ENCODE data around the gene CARD9. TPM values are rescaled to one million over a fixed set of nuclear protein-coding genes. Genes with fewer than 3 reads are reported as not detected.

CARD9 gene
- total and polyA plus RNA-seq, 11 donors, result 0.30 to 7.1 (median 0.77) TPM

DNA sequence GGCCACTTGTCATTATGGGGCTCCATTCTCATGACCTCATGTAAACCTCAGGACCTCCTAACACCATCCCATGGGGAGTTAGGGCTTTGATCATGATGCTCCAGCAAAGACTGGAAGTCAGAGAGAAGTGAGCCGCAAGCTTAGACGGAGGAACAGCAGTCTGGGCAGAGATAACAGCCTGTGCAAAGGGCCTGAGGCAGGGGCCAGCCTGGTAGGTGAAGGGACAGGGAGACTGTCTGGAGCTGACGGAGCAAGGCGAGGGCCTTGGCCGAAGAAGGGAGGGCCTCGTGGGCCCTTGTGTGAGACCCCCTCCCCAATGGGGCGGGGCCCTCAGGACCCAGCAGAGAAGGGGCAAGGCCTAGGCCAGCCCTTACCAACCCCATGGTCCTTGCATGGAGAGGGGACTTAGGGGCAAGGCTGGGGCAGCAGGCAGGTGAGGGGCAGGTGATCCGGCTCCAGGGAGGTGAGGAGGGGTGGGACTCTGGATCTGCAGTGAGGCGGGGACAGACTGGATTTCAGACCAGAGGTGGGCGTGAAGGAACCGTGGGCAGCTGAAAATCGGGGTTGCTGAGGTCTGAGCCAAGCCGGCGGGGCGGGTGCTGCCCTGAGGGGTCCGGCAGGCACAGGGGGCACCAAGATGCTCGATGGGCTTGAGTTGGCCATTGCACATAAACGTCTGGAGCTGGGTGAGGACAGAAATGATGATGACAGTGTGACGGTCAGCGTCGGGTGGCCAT, 28.8 kb downstream of the CARD9 start:
- WGBS, 4 donors, result 76 to 81% (median 79%) methylated on average over 19 to 21 of the region's 21 CpGs
- DNase-seq, result no peak
- Histone ChIP-seq H3K27ac (peak overlapping the region in 11 of 12 donors; percentile 18 to 94 (median 73)), H3K9me3 (no peaks in the 10 kb centered on the region), H3K4me3 (peak overlapping the region in 4 of 12 donors; percentile 21 to 49 (median 30)), H3K36me3 (peaks cover 0 to 9% (median 0%) of the 10 kb centered on the region in 9 donors), H3K4me1 (peaks cover 0 to 62% (median 42%) of the 10 kb centered on the region in 12 donors), H3K27me3 (no peaks in the 10 kb centered on the region)
- TF ChIP-seq, protein P1, sequence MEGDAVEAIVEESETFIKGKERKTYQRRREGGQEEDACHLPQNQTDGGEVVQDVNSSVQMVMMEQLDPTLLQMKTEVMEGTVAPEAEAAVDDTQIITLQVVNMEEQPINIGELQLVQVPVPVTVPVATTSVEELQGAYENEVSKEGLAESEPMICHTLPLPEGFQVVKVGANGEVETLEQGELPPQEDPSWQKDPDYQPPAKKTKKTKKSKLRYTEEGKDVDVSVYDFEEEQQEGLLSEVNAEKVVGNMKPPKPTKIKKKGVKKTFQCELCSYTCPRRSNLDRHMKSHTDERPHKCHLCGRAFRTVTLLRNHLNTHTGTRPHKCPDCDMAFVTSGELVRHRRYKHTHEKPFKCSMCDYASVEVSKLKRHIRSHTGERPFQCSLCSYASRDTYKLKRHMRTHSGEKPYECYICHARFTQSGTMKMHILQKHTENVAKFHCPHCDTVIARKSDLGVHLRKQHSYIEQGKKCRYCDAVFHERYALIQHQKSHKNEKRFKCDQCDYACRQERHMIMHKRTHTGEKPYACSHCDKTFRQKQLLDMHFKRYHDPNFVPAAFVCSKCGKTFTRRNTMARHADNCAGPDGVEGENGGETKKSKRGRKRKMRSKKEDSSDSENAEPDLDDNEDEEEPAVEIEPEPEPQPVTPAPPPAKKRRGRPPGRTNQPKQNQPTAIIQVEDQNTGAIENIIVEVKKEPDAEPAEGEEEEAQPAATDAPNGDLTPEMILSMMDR (IDR thresholded peaks at IDR 0.05), result no peak
- TF ChIP-seq POLR2A (IDR thresholded peaks at IDR 0.05), result no peak
- ATAC-seq, result no peak
- intact Hi-C loops (cut with DNase I), result loop anchor here in 1 of 10 donors (2.0 kb wide), 1 partner anchor 18 kb away; the partner anchor contains the start of gene DNLZ

- no peaks in the 10 kb centered on the region for H3K27me3 ChIP-seq
- H3K36me3 ChIP-seq, result peaks cover 0 to 2% (median 0%) of the 10 kb centered on the region in 9 donors
- H3K4me3 ChIP-seq, result peak overlapping the region in 1 of 12 donors; percentile 56
- peak overlapping the region in 11 of 12 donors; percentile 77 to 99 (median 92) for H3K27ac ChIP-seq
- intact Hi-C loops (cut with DNase I), result loop anchor here in 4 of 10 donors (1.0 to 2.0 kb wide), 2 partner anchors 19 kb away; partner anchors contain the start of gene DNLZ (in 4 of the 4)
- 78 to 86% (median 85%) methylated on average over 21 to 24 of the region's 24 CpGs for whole genome bisulfite sequencing, 4 donors
- H3K9me3 ChIP-seq, result no peaks in the 10 kb centered on the region
- ATAC-seq (no peak), DNase-seq (no peak)
- TF ChIP-seq, protein P1 (IDR thresholded peaks at IDR 0.05), result no peak
- TF ChIP-seq POLR2A (IDR thresholded peaks at IDR 0.05), result no peak
- peaks cover 0 to 67% (median 46%) of the 10 kb centered on the region in 12 donors for H3K4me1 ChIP-seq
Measured at GRCh38 chr9:136343884-136344269, 29.6 kb downstream of the CARD9 start.

DNA sequence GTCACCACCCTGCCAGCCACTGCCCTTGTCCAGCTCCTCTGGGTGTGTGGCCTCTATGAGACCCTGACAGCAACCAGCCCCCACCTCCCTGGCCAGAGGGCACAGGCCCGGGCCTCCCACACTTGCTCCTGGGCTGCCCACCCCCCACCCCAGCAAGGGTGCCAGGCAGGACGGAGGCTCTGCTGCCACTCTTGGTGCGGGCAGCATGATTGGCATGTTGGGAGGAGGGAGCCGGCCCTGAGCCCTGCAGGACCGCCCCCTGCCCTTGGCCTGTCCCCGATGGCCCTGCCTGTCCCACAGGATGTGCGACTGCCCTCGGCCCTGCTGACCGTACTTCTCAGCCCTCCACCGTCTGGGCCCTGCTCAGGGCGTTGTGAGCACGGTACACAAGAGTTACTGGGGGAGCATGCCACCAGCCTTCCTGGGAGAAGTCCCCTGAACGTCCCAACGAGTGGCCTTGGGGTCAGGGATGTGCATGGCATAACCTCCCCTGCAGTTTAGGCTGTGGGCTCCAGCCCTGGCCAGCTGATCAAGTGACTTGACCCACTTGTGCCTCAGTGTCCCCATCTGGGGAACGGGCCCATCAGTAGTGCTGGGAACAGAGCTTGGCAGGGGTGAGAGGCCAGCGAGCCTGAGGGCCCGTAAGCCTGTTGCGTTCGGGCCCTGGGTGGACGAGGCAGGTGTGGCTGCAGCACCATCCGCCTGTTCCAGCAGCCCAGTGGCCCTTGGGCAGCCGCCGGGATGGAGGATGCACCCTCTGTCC, 30.2 kb downstream of the CARD9 start:
- Histone ChIP-seq H3K27ac (peak overlapping the region; percentile 74 to 99 (median 92)), H3K4me3 (peak overlapping the region in 9 of 12 donors; percentile 38 to 58 (median 50)), H3K27me3 (no peaks in the 10 kb centered on the region), H3K9me3 (no peaks in the 10 kb centered on the region), H3K36me3 (peaks cover 0 to 7% (median 0%) of the 10 kb centered on the region in 9 donors), H3K4me1 (peaks cover 0 to 67% (median 46%) of the 10 kb centered on the region in 12 donors)
- TF ChIP-seq, protein P1 (IDR thresholded peaks at IDR 0.05), result no peak
- TF ChIP-seq POLR2A (IDR thresholded peaks at IDR 0.05), result no peak
- 38 to 57% (median 49%) methylated on average over 7 to 23 of the region's 23 CpGs for WGBS, 4 donors
- intact Hi-C loops (cut with DNase I), result loop anchor here in 3 of 10 donors (1.0 to 2.0 kb wide), 2 partner anchors 19 to 20 kb away; partner anchors contain the start of gene DNLZ (in 3 of the 3)
- DNase-seq, result peak in 4 of 5 donors; percentile 76 to 91 (median 85)
- ATAC-seq, result peak; percentile 64 to 76 (median 68)

Data from heart left ventricle (tissue), 16 donors.